Vagina (tissue), 2 donors: ENCODE results near the gene TUBB3.

Source experiments
- CTCF ChIP-seq, 3 experiments: fragments of 450-650 bp in 2 of 3; fragments of 200-600 bp in 1 of 3; sonication (generic) in 1 of 3; IDR thresholded peaks; one replicate each; pipeline ENCODE4 v1.5.1; 2017 to 2019; ENCODE audit warnings: antibody characterized with exemption in 3 of 3, mild to moderate bottlenecking in 2 of 3, moderate library complexity in 2 of 3
- POLR2A ChIP-seq, 2 donors: fragments of 450-650 bp; IDR thresholded peaks; one replicate each; pipeline ENCODE4 v1.6.1; 2017; ENCODE audit warnings: antibody characterized with exemption in 2 of 2, mild to moderate bottlenecking in 2 of 2, moderate library complexity in 2 of 2
- POLR2AphosphoS5 ChIP-seq, 2 donors: sonication (generic); formaldehyde crosslinking; IDR thresholded peaks; one replicate each; pipeline ENCODE4 v1.9.0; 2017; ENCODE audit warnings: antibody characterized with exemption in 2 of 2, mild to moderate bottlenecking in 2 of 2, low read depth in 1 of 2; ENCODE audit not compliant: insufficient read depth in 1 of 2

- TF ChIP-seq CTCF (IDR thresholded peaks at IDR 0.05), result no peak
- TF ChIP-seq POLR2A (IDR thresholded peaks at IDR 0.05), result no peak
- TF ChIP-seq POLR2AphosphoS5 (IDR thresholded peaks at IDR 0.05; ENCODE audit: insufficient read depth in 1 of 2, low read depth in 1 of 2), result no peak
These were observed 1.3 kb downstream of the TUBB3 start for GRCh38 chr16:89924297-89924924.
